Activated CD8-positive, alpha-beta memory T cell treated with anti-CD3 and anti-CD28 coated beads for 48 hours (primary cell): Measurements from ENCODE around the gene AKR1B15.
A peak's percentile ranks its signal among the peaks of the same experiment; 100 is the strongest.

Source experiments
- DNase-seq, 3 experiments: peaks; one replicate each; pipeline ENCODE4 v3.0.0-alpha.2; 2020; ENCODE audit warnings: low read depth in 2 of 3, low spot score in 2 of 3

Gene AKR1B15

DNA sequence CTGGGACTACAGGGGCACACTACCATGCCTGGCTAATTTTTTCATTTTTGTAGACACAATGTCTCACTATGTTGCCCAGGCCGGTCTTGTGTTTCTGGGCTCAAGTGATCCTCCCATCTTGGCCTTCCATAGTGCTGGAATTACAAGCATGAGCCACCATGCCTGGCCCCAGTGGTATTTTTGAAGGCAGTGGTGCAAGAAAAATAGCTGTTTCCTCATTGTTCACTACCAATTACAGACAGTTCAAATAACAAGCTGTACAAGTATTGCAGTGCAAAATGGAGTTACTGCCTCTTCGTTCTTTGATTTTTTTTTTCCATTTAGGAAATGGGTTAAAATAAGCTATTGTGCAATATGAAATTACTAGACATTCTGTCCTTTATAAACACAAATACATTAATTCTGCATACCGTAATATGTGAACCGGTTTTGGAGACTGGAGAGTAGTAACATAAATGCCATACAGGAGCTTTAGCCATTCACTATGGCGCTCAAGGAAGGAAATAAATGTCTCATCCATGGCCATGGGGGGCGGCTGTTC lies 62.8 kb downstream of the AKR1B15 start:
- DNase-seq: no peak

GRCh38 chr7:134612197-134612596 lies 63.3 kb downstream of the AKR1B15 start:
- no peak for DNase-seq

DNA sequence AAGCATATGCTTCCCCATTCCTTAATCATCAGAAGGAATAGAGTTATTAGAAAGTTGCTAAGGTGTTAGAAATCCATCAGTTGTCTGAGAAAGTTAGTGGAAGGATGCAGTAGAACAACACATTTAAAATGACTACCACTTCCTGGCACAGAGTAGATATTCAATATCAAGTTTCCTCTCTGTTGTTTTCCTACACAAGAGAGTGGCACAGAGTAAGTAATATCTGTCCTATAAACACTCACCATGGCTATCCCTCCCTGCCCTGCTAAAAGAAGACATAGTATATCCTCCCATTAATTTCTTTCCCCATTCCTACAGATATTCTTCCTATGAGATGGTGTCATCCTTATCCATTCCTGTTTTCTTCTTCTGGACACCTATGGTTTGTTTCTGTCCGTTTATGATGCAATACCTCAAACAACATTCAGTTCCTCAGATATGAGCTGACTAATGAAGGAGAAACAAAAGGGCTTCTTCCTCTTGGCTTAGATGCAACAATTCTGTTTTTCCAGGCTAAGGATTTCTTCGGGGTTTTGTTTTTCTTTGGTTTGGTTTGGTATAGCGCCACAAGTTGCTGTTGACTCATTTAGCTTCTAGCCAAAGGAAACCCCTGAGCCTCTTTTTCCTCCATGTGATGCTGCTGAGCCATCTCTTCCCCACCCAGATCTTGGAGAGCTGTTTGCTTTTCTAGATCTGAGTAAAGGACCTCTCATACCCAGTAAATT lies 64.9 kb downstream of the AKR1B15 start:
- peak in 1 of 3 experiments; percentile 11 for DNase-seq

GRCh38 chr7:134616611-134617010 lies 67.7 kb downstream of the AKR1B15 start:
- DNase-seq: no peak

DNA sequence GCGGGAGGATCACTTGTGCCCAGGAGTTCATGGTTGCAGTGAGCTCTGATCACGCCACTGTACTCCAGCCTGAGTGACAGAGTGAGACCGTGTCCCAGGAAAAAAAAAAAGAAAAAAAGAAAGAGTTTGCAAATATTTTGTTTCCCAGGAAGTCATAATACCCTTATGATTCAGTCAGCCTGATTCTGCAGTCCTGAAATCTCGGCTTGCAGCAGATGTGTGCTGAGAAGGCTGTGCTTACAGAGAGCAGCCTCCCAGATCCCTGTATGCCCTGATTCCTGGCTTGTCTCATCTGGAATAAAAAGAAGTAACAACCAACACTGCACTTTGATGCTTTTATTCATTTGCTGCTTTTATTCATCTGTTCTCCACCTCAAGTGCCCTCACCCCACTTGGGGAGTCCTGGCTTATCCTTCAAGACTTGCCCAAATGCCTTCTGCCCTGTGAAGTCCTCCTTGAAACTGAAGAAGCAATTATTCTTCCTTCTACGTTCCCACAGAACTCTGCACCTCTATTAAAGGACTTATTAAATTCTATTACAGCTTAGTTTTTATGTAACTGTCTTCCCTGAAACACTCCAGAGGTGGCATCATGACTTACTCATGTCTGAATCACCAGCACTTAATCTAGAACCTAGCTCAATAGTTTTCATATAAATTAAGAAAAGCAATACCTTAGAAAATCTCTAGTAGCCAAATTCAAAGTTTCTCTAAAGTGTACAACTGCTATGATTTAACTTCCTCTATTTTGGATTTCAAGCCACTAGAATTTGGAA lies 70.0 kb downstream of the AKR1B15 start:
- no peak for DNase-seq

DNA sequence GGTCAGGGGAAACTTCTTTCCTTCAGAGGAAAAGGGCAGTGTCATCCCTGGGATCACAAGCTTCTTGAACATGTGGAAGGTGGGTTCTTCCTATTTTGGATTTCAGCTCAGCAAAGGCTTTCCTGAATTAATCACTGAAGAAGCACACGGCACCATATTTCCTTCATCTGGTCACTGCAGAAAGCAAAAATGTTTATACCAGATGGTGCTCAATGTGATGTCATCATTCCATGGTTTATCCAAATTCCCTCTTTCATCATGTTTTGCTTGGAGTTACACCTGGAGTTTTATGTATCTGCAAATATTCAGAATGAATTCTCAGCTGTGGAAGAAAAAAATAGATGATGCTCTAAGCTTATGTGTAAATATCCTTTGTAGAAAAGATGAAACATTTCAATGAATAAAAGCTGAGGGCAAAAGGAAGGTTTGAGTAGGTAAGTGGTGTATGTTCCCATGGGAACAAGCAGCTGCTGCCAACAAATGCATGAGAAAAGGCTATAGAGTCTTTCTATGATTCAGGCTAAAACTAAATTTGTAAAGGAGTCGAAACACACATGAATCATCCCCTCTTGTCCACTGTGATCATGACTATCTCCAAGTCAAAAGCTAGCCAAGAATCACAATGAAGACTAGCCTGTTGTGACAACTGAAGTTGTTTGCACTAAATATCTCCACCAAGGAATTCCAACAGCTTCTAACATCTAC lies 70.9 kb downstream of the AKR1B15 start:
- no peak for DNase-seq

DNA sequence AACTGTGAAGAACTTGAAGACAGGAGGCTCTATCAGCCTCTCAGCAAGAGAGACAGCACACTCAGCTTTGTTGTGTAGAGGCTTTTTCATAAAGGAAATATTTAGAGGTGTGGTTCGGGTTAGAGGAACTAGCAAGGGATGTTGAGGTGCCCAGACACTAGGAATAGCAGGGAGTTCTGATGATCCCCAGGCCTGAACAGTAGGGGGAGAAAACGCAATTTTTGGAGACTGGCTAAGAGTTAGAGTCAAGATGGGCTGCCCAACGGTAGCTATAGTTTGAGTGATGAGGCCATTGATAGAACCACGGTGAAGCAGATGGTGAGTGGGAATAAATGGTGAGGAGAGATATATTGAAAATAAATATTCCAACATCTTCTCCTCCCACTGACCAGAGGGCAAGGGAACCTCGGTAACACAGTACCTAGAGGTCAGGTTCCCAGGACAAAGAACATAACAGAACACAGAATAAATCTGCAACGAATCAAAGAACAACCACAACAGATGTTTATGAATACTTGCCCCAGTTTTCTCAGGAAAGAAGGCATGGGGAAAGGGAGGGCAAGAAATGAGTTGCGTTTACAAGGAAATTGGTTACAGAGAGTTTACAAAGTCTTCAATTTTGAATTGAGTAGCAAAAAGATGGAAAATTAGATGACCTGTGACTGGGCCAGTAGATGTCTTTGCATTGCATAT lies 73.5 kb downstream of the AKR1B15 start:
- no peak for DNase-seq

GRCh38 chr7:134623193-134623592 lies 74.3 kb downstream of the AKR1B15 start:
- DNase-seq: no peak

DNA sequence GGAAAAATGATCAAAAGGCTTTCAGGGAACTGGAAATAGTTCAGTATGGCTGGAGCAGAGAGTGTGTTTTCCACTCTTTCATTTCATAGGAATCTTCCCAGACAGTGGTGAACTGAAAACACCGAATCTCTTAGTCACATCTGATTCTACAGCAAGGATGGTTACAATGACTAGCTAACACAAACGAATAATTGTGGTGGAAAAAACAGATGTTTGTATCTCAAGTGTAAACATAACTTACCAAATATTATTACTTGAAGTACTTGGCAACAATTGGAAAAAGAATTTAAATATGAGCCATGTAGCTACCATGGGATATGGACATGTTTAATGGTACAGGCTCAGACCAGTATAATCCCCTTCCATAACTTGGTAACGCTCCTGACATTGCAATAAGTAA lies 76.6 kb downstream of the AKR1B15 start:
- DNase-seq: no peak

- DNase-seq: no peak
These were observed 78.3 kb downstream of the AKR1B15 start for GRCh38 chr7:134627109-134627774.

DNA sequence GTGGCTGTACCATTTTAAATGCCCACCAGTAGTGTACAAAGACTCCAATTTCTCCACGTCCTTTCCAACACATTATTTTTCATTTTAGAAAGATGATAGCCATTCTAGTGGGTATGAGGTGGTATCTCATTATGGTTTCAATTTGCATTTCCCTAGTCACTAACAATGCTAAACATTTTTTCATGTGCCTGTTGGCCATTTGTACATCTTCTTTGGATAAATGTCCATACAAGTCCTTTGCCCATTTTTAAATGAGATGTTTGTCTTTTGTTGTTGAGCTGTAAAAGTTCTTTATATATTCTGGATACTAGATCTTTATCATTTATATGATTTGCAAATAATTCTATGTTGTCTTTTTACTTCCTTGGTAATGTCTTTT lies 78.9 kb downstream of the AKR1B15 start:
- DNase-seq: no peak

DNA sequence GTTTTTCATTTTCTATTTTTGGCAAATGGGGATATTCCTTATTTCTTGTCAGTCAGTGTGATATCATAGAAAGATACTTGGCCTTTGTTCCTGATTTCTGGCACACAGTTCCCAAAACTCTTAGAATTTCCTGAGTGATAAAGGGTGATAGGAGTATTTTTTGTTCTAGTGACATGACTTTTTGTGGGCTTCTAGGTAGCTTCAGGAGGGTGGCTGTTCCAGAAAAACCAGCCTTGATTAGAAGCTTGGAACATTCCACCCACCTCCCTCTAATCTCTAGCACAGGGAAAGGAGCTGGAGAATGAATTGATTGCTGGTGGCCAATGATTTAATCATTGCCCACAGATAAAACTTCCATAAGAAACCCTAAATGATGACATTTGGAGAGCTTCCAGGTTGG lies 80.5 kb downstream of the AKR1B15 start:
- DNase-seq: no peak
